Fibroblast of lung (primary cell): ENCODE results near the gene VPS50. TPM values are rescaled to one million over a fixed set of nuclear protein-coding genes. Genes with fewer than 3 reads are reported as not detected.

Experiments
- DNase-seq, 2 donors: peaks; one replicate each; pipeline versions ENCODE4 v3.0.0 to v3.0.0-alpha.2; 2010; ENCODE audit warnings: low read depth in 2 of 2
- H2AFZ ChIP-seq: 2 replicates; pipeline ENCODE4 v1.5.1; 2012; ENCODE audit warnings: low read length, control low read depth, inconsistent platforms
- H3K27ac ChIP-seq: 2 replicates; pipeline ENCODE4 v1.5.1; 2011; ENCODE audit warnings: low read length, control low read depth; ENCODE audit not compliant: insufficient read depth
- H3K27me3 ChIP-seq: 2 replicates; pipeline ENCODE4 v1.5.1; 2011; ENCODE audit warnings: mild to moderate bottlenecking, low read length; ENCODE audit not compliant: control insufficient read depth, insufficient read depth
- H3K36me3 ChIP-seq: 2 replicates; pipeline ENCODE4 v1.5.1; 2011; ENCODE audit warnings: low read length; ENCODE audit not compliant: control insufficient read depth, insufficient read depth
- H3K4me1 ChIP-seq: 2 replicates; pipeline ENCODE4 v1.5.1; 2011; ENCODE audit warnings: low read length; ENCODE audit not compliant: control insufficient read depth, insufficient read depth; ENCODE audit errors: extremely low read depth
- H3K4me2 ChIP-seq: 2 replicates; pipeline ENCODE4 v1.5.1; 2011; ENCODE audit warnings: low read length, control low read depth; ENCODE audit not compliant: insufficient read depth; ENCODE audit errors: extremely low read depth
- H3K4me3 ChIP-seq, 4 experiments: fragments of 200-600 bp in 1 of 4; sonication (generic) in 1 of 4; replicated peaks in 1 of 4; 2 replicates each; pipeline ENCODE4 v1.5.1; 2011 to 2016; ENCODE audit warnings: low read length in 4 of 4, low read depth in 3 of 4, mild to moderate bottlenecking in 3 of 4, control low read depth in 2 of 4, inconsistent platforms in 1 of 4, mixed read lengths in 1 of 4; ENCODE audit not compliant: insufficient read depth in 1 of 4; ENCODE audit errors: control extremely low read depth in 1 of 4
- H3K79me2 ChIP-seq: 2 replicates; pipeline ENCODE4 v1.5.1; 2012; ENCODE audit warnings: mild to moderate bottlenecking, low read length, inconsistent platforms; ENCODE audit not compliant: control insufficient read depth, insufficient read depth
- H3K9ac ChIP-seq: 2 replicates; pipeline ENCODE4 v1.5.1; 2011; ENCODE audit warnings: mild to moderate bottlenecking, low read length, control low read depth; ENCODE audit not compliant: insufficient read depth
- H3K9me3 ChIP-seq: 2 replicates; pipeline ENCODE4 v1.5.1; 2012; ENCODE audit warnings: low read depth, low read length; ENCODE audit not compliant: control insufficient read depth, insufficient read depth
- H4K20me1 ChIP-seq: 2 replicates; pipeline ENCODE4 v1.5.1; 2011; ENCODE audit warnings: low read length; ENCODE audit not compliant: control insufficient read depth, insufficient read depth; ENCODE audit errors: extremely low read depth
- CTCF ChIP-seq, 2 donors: IDR thresholded peaks in 1 of 2; conservative IDR thresholded peaks in 1 of 2; 1 replicate in 1 of 2; 2 replicates in 1 of 2; pipeline ENCODE4 v1.5.1; 2011 to 2012; ENCODE audit warnings: low read length in 2 of 2, control low read depth in 1 of 2, inconsistent platforms in 1 of 2, low read depth in 1 of 2, mild to moderate bottlenecking in 1 of 2
- EZH2 ChIP-seq: IDR thresholded peaks from 2 replicates; pipeline ENCODE4 v1.5.1; 2012; ENCODE audit warnings: low read length, control low read depth, mild to moderate bottlenecking; ENCODE audit errors: missing control alignments
- polyA plus RNA-seq, 2 donors: library from polyadenylated mRNA; depleted of rRNA in 1 of 2; stranded (reverse) in 1 of 2; unstranded in 1 of 2; fragments of >200 nt; gene quantifications; 2 replicates each; pipeline ENCODE4 v1.2.1, GENCODE V29; 2011 to 2012; ENCODE audit warnings: missing spikeins in 1 of 2
- total RNA-seq: library from RNA; depleted of rRNA; stranded (reverse); fragments of >200 nt; gene quantifications from 2 replicates; pipeline ENCODE4 v1.2.1, GENCODE V29; 2014

The VPS50 gene
- total and polyA plus RNA-seq, 2 donors (not counting 1 experiment from before 2014, with no cell fraction given): 16.1 to 46.4 TPM

GRCh38 chr7:93228302-93228701 lies 3.9 kb upstream of the VPS50 start:
- Histone ChIP-seq H3K36me3 (no peaks in the 10 kb centered on the region), H3K27me3 (no peaks in the 10 kb centered on the region), H3K79me2 (peaks cover 9% of the 10 kb centered on the region), H3K4me1 (no peaks in the 10 kb centered on the region), H3K4me3 (no peak overlapping the region), H3K4me2 (no peak overlapping the region), H3K27ac (no peak overlapping the region), H4K20me1 (no peaks in the 10 kb centered on the region), H2AFZ (no peak overlapping the region), H3K9ac (no peak overlapping the region), H3K9me3 (no peaks in the 10 kb centered on the region)
- DNase-seq: peak; percentile 43 to 74
- TF ChIP-seq EZH2 (no peak), CTCF (conservative IDR thresholded peaks at IDR 0.05 in 1 of 2, IDR thresholded peaks at IDR 0.05 in 1 of 2; ENCODE audit: low read depth in 1 of 2, low read length in 2 of 2) (peak; percentile 66)

GRCh38 chr7:93231259-93231658 lies 907 bp upstream of the VPS50 start:
- no peak overlapping the region for H3K27ac ChIP-seq
- no peaks in the 10 kb centered on the region for H3K4me1 ChIP-seq
- no peak for TF ChIP-seq EZH2
- TF ChIP-seq CTCF (conservative IDR thresholded peaks at IDR 0.05 in 1 of 2, IDR thresholded peaks at IDR 0.05 in 1 of 2; ENCODE audit: low read depth in 1 of 2, low read length in 2 of 2): no peak
- peak overlapping the region; percentile 91 to 99 (median 93) for H3K4me3 ChIP-seq
- H3K4me2 ChIP-seq: peak overlapping the region; percentile 95
- no peaks in the 10 kb centered on the region for H3K27me3 ChIP-seq
- H4K20me1 ChIP-seq: no peaks in the 10 kb centered on the region
- H2AFZ ChIP-seq: peak overlapping the region; percentile 100
- no peaks in the 10 kb centered on the region for H3K9me3 ChIP-seq
- DNase-seq: no peak
- no peak overlapping the region for H3K9ac ChIP-seq
- H3K79me2 ChIP-seq: peaks cover 15% of the 10 kb centered on the region
- H3K36me3 ChIP-seq: no peaks in the 10 kb centered on the region

DNA sequence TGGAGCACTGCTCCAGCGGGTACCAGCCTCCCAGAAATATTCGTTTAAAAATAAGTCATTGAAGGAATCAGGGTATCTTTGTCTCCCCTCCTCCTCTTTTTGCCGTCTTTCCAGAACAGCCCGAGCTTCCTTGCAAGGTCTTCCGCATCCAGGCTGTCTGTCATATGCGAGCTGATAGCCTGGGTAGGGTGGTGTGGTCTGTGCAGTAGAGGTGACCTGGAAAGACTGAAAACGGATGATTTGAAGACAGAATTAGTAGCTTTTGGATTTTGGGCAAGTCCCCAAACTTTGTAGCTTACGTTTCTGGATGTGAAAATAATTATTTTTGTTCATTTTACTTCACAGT lies 480 bp downstream of the VPS50 start:
- Histone ChIP-seq H3K27me3 (no peaks in the 10 kb centered on the region), H3K27ac (peak overlapping the region; percentile 58), H4K20me1 (no peaks in the 10 kb centered on the region), H3K4me2 (peak overlapping the region; percentile 64), H3K9me3 (no peaks in the 10 kb centered on the region), H2AFZ (peak overlapping the region; percentile 96), H3K9ac (peak overlapping the region; percentile 56), H3K4me1 (no peaks in the 10 kb centered on the region), H3K4me3 (peak overlapping the region; percentile 91 to 99 (median 93)), H3K36me3 (no peaks in the 10 kb centered on the region), H3K79me2 (peaks cover 15% of the 10 kb centered on the region)
- no peak for DNase-seq
- TF ChIP-seq EZH2: no peak
- no peak for TF ChIP-seq CTCF (conservative IDR thresholded peaks at IDR 0.05 in 1 of 2, IDR thresholded peaks at IDR 0.05 in 1 of 2; ENCODE audit: low read depth in 1 of 2, low read length in 2 of 2)
